HCT116 (cell line): ENCODE data around the gene ALB.

Source experiments
- CBX3 ChIP-seq: IDR thresholded peaks from 2 replicates; pipeline ENCODE4 v1.6.1; 2012; ENCODE audit warnings: low read depth
- CEBPB ChIP-seq: IDR thresholded peaks from 2 replicates; pipeline ENCODE4 v1.6.1; 2012; ENCODE audit warnings: low read depth
- EZH2 ChIP-seq: fragments of 200-600 bp; sonication (generic); IDR thresholded peaks from 2 replicates; pipeline ENCODE4 v1.6.1; 2017; ENCODE audit warnings: antibody characterized with exemption, mixed run types
- FOSL1 ChIP-seq: IDR thresholded peaks from 2 replicates; pipeline ENCODE4 v1.6.1; 2012; ENCODE audit warnings: low read depth
- POLR2A ChIP-seq: IDR thresholded peaks from 2 replicates; pipeline ENCODE4 v1.7.0; 2011; ENCODE audit warnings: borderline replicate concordance; ENCODE audit not compliant: insufficient read depth, insufficient read length; ENCODE audit errors: extremely low read depth
- POLR2AphosphoS5 ChIP-seq: IDR thresholded peaks from 2 replicates; pipeline ENCODE4 v1.6.1; 2011; ENCODE audit warnings: mild to moderate bottlenecking, low read depth, low read length, moderate library complexity
- YY1 ChIP-seq: IDR thresholded peaks from 2 replicates; pipeline ENCODE4 v1.6.1; 2011; ENCODE audit warnings: low read length, low read depth, moderate library complexity, mild to moderate bottlenecking; ENCODE audit not compliant: insufficient replicate concordance; ENCODE audit errors: extremely low read depth
- ZNF274 ChIP-seq: fragments of 200-500 bp; sonication (Bioruptor generic); IDR thresholded peaks from 2 replicates; pipeline ENCODE4 v1.6.1; 2014; ENCODE audit warnings: mild to moderate bottlenecking, low read depth, low read length, inconsistent platforms
- TF ChIP-seq, protein P1 (sequence below), 3 experiments: fragments of 200-600 bp in 1 of 3; sonication (generic) in 1 of 3; IDR thresholded peaks in 2 of 3; conservative IDR thresholded peaks in 1 of 3; 2 replicates each; pipeline ENCODE4 v1.5.1; 2012 to 2017; ENCODE audit warnings: low read depth in 2 of 3, low read length in 2 of 3, antibody characterized with exemption in 1 of 3, borderline replicate concordance in 1 of 3, control low read depth in 1 of 3, mild to moderate bottlenecking in 1 of 3, mixed read lengths in 1 of 3, mixed run types in 1 of 3, moderate library complexity in 1 of 3; ENCODE audit not compliant: insufficient read depth in 1 of 3
- TF ChIP-seq, protein P2 (sequence below): IDR thresholded peaks from 2 replicates; pipeline ENCODE4 v1.6.1; 2012

DNA sequence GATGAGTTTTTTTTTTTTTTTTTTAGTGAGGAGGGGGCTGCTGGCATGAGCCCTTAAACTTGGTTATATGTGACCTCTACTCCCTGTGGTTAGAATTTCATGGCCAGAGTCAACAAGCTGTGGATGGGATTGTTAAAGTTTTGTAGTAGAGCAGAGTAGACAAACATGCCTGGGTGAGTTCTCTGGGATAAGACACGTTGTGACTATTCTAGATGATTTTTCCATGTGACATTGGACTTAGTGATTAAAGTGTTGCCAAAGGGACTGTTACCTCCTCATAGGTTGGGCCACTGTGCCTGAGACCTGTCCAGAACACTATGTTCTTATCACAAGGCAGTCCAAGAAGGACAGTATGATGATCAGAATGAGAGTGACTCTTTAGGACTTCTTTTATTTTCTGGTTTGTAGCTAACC, 28.8 kb upstream of the ALB start:
- TF ChIP-seq ZNF274 (no peak), EZH2 (no peak), CEBPB (no peak), YY1 (no peak), CBX3 (no peak), POLR2A (no peak), POLR2AphosphoS5 (no peak), FOSL1 (no peak)
- TF ChIP-seq, protein P1, sequence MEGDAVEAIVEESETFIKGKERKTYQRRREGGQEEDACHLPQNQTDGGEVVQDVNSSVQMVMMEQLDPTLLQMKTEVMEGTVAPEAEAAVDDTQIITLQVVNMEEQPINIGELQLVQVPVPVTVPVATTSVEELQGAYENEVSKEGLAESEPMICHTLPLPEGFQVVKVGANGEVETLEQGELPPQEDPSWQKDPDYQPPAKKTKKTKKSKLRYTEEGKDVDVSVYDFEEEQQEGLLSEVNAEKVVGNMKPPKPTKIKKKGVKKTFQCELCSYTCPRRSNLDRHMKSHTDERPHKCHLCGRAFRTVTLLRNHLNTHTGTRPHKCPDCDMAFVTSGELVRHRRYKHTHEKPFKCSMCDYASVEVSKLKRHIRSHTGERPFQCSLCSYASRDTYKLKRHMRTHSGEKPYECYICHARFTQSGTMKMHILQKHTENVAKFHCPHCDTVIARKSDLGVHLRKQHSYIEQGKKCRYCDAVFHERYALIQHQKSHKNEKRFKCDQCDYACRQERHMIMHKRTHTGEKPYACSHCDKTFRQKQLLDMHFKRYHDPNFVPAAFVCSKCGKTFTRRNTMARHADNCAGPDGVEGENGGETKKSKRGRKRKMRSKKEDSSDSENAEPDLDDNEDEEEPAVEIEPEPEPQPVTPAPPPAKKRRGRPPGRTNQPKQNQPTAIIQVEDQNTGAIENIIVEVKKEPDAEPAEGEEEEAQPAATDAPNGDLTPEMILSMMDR (IDR thresholded peaks at IDR 0.05 in 2 of 3, conservative IDR thresholded peaks at IDR 0.05 in 1 of 3; ENCODE audit: borderline replicate concordance in 1 of 3, insufficient read depth in 1 of 3, low read depth in 2 of 3, low read length in 2 of 3) = no peak
- TF ChIP-seq, protein P2, sequence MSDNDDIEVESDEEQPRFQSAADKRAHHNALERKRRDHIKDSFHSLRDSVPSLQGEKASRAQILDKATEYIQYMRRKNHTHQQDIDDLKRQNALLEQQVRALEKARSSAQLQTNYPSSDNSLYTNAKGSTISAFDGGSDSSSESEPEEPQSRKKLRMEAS = no peak
